Tongue (tissue), 2 donors: ENCODE results near the gene CCSER2. TPM values are rescaled to one million over a fixed set of nuclear protein-coding genes. Genes with fewer than 3 reads are reported as not detected.
"Not testable (repeated sequence)": the region's sequence is repeated elsewhere in the genome, so short reads cannot be mapped to it uniquely, and the experiment has no call there.

Experiments
- DNase-seq: peaks from one replicate; pipeline ENCODE4 v3.0.0-alpha.2; 2015
- total RNA-seq: library from RNA; depleted of rRNA; stranded (reverse); fragments of >200 nt; gene quantifications from one replicate; pipeline ENCODE4 v1.2.3, GENCODE V29; 2014

CCSER2 gene
- total RNA-seq, 1 donor from 2014 or later: 67.2 TPM

GRCh38 chr10:84347575-84348002 is 19.2 kb downstream of the CCSER2 start:
- DNase-seq: not testable (repeated sequence)

- no peak for DNase-seq
These were observed 20.1 kb downstream of the CCSER2 start for GRCh38 chr10:84348447-84348846.

GRCh38 chr10:84348860-84349259 is 20.5 kb downstream of the CCSER2 start:
- DNase-seq: no peak

- peak; percentile 23 for DNase-seq
These were observed 24.0 kb downstream of the CCSER2 start for GRCh38 chr10:84352251-84352842.

GRCh38 chr10:84353052-84353803 is 24.8 kb downstream of the CCSER2 start:
- no peak for DNase-seq

GRCh38 chr10:84354623-84355022 is 26.2 kb downstream of the CCSER2 start:
- no peak for DNase-seq

- no peak for DNase-seq
These were observed 26.7 kb downstream of the CCSER2 start for GRCh38 chr10:84355106-84355505.

GRCh38 chr10:84356928-84357327 is 28.5 kb downstream of the CCSER2 start:
- DNase-seq: no peak

- DNase-seq: no peak
These were observed 30.4 kb downstream of the CCSER2 start for GRCh38 chr10:84358743-84359142.

GRCh38 chr10:84360637-84361365 is 32.4 kb downstream of the CCSER2 start:
- no peak for DNase-seq

GRCh38 chr10:84365335-84365881 is 37.0 kb downstream of the CCSER2 start:
- DNase-seq: no peak

- no peak for DNase-seq
These were observed 37.7 kb downstream of the CCSER2 start for GRCh38 chr10:84366041-84366440.

- DNase-seq: no peak
These were observed 38.9 kb downstream of the CCSER2 start for GRCh38 chr10:84367256-84367655.

- no peak for DNase-seq
These were observed 40.4 kb downstream of the CCSER2 start for GRCh38 chr10:84368828-84369227.

GRCh38 chr10:84370283-84370682 is 41.9 kb downstream of the CCSER2 start:
- no peak for DNase-seq

- DNase-seq: no peak
These were observed 43.6 kb downstream of the CCSER2 start for GRCh38 chr10:84371944-84372343.

GRCh38 chr10:84373000-84373399 is 44.6 kb downstream of the CCSER2 start:
- no peak for DNase-seq

GRCh38 chr10:84374455-84374854 is 46.1 kb downstream of the CCSER2 start:
- DNase-seq: no peak

- DNase-seq: peak; percentile 77
These were observed 46.6 kb downstream of the CCSER2 start for GRCh38 chr10:84375011-84375410.

GRCh38 chr10:84375881-84376280 is 47.5 kb downstream of the CCSER2 start:
- no peak for DNase-seq

GRCh38 chr10:84388148-84388547 is 59.8 kb downstream of the CCSER2 start:
- no peak for DNase-seq

GRCh38 chr10:84390364-84390763 is 62.0 kb downstream of the CCSER2 start:
- DNase-seq: no peak

GRCh38 chr10:84391326-84391725 is 62.9 kb downstream of the CCSER2 start:
- DNase-seq: peak; percentile 9
